Thoracic aorta (tissue), 2 donors: ENCODE measurements around the gene IGF1. TPM values are rescaled to one million over a fixed set of nuclear protein-coding genes. Genes with fewer than 3 reads are reported as not detected.

Source experiments
- ATAC-seq: fragments of 150-250 bp; one replicate; pipeline ENCODE4 v1.8.0; 2017; ENCODE audit warnings: low read depth; ENCODE audit not compliant: insufficient number of reproducible peaks, low FRiP score
- DNase-seq: peaks from one replicate; pipeline ENCODE4 v3.0.0-alpha.2; 2020; ENCODE audit warnings: low spot score
- H3K27ac ChIP-seq, 2 donors: fragments of 200-600 bp; sonication (generic); 1 replicate in 1 of 2; 2 replicates in 1 of 2; pipeline ENCODE4 v1.5.1; 2016; ENCODE audit warnings: mild to moderate bottlenecking in 2 of 2, moderate library complexity in 2 of 2
- H3K27me3 ChIP-seq: fragments of 200-600 bp; sonication (generic); replicated peaks from 2 replicates; pipeline ENCODE4 v1.6.0; 2016; ENCODE audit warnings: mild to moderate bottlenecking; ENCODE audit not compliant: insufficient read depth
- H3K36me3 ChIP-seq: fragments of 200-600 bp; sonication (generic); one replicate; pipeline ENCODE4 v1.5.1; 2016
- H3K4me1 ChIP-seq, 2 donors: fragments of 200-600 bp; sonication (generic); 1 replicate in 1 of 2; 2 replicates in 1 of 2; pipeline versions ENCODE4 v1.5.1 to v1.6.0; 2016; ENCODE audit warnings: low read depth in 2 of 2, mild to moderate bottlenecking in 1 of 2; ENCODE audit not compliant: control insufficient read depth in 1 of 2
- H3K4me3 ChIP-seq: fragments of 200-600 bp; sonication (generic); 2 replicates; pipeline ENCODE4 v1.5.1; 2016; ENCODE audit warnings: mild to moderate bottlenecking
- H3K9me3 ChIP-seq: fragments of 200-600 bp; sonication (generic); 2 replicates; pipeline ENCODE4 v1.5.1; 2016
- CTCF ChIP-seq: fragments of 200-600 bp; sonication (generic); IDR thresholded peaks from one replicate; pipeline ENCODE4 v1.5.1; 2019; ENCODE audit warnings: antibody characterized with exemption
- total RNA-seq, 2 donors: library from RNA; depleted of rRNA; stranded (reverse); fragments of >200 nt; gene quantifications; one replicate each; pipeline versions ENCODE4 v1.1.0 to v1.2.3, GENCODE V29; 2016

The IGF1 gene
- total RNA-seq, 2 donors from 2014 or later, result 37.9 to 44.0 TPM

- Histone ChIP-seq H3K27ac (no peak overlapping the region), H3K4me3 (no peak overlapping the region), H3K9me3 (no peaks in the 10 kb centered on the region), H3K27me3 (no peaks in the 10 kb centered on the region), H3K36me3 (no peaks in the 10 kb centered on the region), H3K4me1 (peaks cover 11 to 33% of the 10 kb centered on the region in 2 donors)
- no peak for ATAC-seq
- DNase-seq, result no peak
- no peak for TF ChIP-seq CTCF
Observed at GRCh38 chr12:102481705-102482425, 1.5 kb upstream of the IGF1 start.

DNA sequence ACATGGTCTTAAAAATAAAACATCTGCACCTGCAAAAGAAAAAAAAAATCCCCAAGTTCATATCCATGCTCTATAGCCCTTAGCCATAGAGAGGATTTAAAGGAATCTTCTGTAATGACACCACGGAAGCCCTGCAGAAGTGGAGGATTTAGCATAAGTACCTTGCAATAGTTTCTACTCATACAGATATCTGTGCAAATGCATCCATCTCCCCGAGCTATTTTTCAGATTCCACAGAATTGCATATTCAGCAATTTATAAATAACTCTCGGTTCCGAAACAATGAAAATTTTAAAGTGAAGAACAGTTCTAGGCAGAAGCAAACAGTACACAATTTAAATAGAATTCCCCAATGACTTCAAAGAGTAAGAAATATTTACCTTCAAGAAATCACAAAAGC is 424 bp downstream of the IGF1 start:
- no peak overlapping the region for H3K27ac ChIP-seq
- H3K4me1 ChIP-seq, result peaks cover 11 to 33% of the 10 kb centered on the region in 2 donors
- no peak for ATAC-seq

GRCh38 chr12:102479099-102479885 is 1.1 kb downstream of the IGF1 start:
- Histone ChIP-seq H3K9me3 (no peaks in the 10 kb centered on the region), H3K4me3 (peak overlapping the region; percentile 49), H3K27ac (no peak overlapping the region), H3K36me3 (no peaks in the 10 kb centered on the region), H3K27me3 (no peaks in the 10 kb centered on the region), H3K4me1 (peaks cover 11 to 32% of the 10 kb centered on the region in 2 donors)
- no peak for DNase-seq
- TF ChIP-seq CTCF, result no peak
- ATAC-seq, result no peak

More for the DNA sequence above, 424 bp downstream of the IGF1 start:
- Histone ChIP-seq H3K27me3 (no peaks in the 10 kb centered on the region), H3K4me3 (peak overlapping the region; percentile 49), H3K9me3 (no peaks in the 10 kb centered on the region), H3K36me3 (no peaks in the 10 kb centered on the region)
- DNase-seq, result no peak
- no peak for TF ChIP-seq CTCF

DNA sequence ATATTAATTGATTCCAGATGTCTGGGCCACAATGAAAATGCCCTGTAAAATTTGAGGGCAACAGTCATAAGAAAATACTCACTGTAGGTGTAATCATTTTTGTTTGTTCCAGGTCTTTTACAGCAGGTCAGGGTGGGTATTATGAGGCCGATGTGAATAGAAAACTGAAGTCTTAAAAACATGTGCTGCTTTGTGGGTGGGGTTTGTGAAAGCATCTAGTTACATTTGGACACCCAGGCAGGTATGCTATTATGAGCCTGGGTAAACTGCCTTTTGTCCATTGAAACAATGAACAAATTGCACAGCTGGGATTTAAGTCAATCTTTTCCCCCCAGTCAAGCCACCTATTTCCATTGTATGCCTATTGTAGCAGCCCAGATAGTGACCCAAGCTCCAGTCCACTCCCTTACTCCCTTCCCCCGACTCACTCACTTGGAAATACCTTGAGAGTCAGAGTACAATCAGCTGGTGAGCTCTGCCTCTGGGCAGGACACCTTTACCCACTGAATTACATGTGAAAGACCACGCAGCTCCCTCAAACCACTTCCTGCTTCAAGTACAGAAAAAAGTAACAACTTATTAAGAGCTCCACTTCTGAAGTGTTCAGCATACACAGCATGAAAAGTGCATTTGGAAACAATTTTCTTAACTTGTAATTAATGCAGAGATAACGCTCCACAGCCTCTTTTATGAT is 1.8 kb downstream of the IGF1 start:
- Histone ChIP-seq H3K36me3 (no peaks in the 10 kb centered on the region), H3K27ac (no peak overlapping the region), H3K4me3 (peak overlapping the region; percentile 49), H3K4me1 (peaks cover 11 to 27% of the 10 kb centered on the region in 2 donors), H3K27me3 (no peaks in the 10 kb centered on the region), H3K9me3 (no peaks in the 10 kb centered on the region)
- ATAC-seq, result no peak
- TF ChIP-seq CTCF, result no peak
- no peak for DNase-seq

DNA sequence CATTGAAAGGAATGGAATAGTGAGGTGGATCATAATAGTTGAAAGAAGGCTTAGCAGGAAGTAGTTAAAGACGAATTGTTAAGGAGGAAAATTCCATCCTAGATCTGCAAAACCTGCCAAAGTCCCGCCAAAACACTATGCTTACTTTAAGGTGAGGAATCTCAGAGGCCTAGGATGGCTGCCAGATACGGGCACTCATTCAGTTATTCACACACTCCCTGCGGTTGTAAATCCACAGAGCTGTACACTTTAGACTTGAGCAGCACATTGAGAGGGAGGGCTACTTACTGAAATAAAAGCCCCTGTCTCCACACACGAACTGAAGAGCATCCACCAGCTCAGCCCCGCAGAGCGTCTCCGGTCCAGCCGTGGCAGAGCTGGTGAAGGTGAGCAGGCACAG is 5.0 kb downstream of the IGF1 start:
- no peak overlapping the region for H3K27ac ChIP-seq
- ATAC-seq (no peak), DNase-seq (no peak)
- H3K36me3 ChIP-seq, result no peaks in the 10 kb centered on the region
- H3K4me1 ChIP-seq, result peaks cover 11 to 19% of the 10 kb centered on the region in 2 donors
- H3K9me3 ChIP-seq, result no peaks in the 10 kb centered on the region
- no peak overlapping the region for H3K4me3 ChIP-seq
- TF ChIP-seq CTCF, result no peak
- H3K27me3 ChIP-seq, result no peaks in the 10 kb centered on the region
